Epithelial cell of umbilical artery (primary cell): ENCODE data around the gene SIAH1. TPM values are rescaled to one million over a fixed set of nuclear protein-coding genes. Genes with fewer than 3 reads are reported as not detected.

Experiments used
- total RNA-seq: library from RNA; depleted of rRNA; stranded (reverse); fragments of >200 nt; gene quantifications from 2 replicates; pipeline ENCODE4 v1.2.3, GENCODE V29; 2014

SIAH1 gene
- total RNA-seq = 23.6 and 27.9 TPM in 2 replicates

GRCh38 chr16:48385253-48386150, at the start of gene SIAH1:
Gene SIAH1, minus strand, starts transcription at chr16:48385413. Its CDS starts 22,985 bp downstream, at chr16:48362428.

Other genes starting within 250 kb of the SIAH1 start
- gene ABCC12, start 229.4 kb downstream of the SIAH1 start, total RNA-seq = not detected in 2 replicates
- 29.2 and 36.8 TPM in 2 replicates for gene LONP2, start 141.1 kb downstream of the SIAH1 start, total RNA-seq
- not detected in 2 replicates for gene ABCC11, start 137.9 kb downstream of the SIAH1 start, total RNA-seq
- gene N4BP1, start 224.8 kb upstream of the SIAH1 start, total RNA-seq = 11.4 and 25.5 TPM in 2 replicates